Activated CD4-positive, alpha-beta T cell treated with anti-CD3 and anti-CD28 coated beads for 36 hours (primary cell): ENCODE measurements around the gene CD79A. TPM values are rescaled to one million over a fixed set of nuclear protein-coding genes. Genes with fewer than 3 reads are reported as not detected.

ENCODE experiments used
- ATAC-seq: fragments of 200-7000 bp; cut with Tn5 transposase; one replicate; pipeline ENCODE4 v1.10.0; 2021; ENCODE audit warnings: mild to moderate bottlenecking, moderate library complexity
- CTCF ChIA-PET: fragments of 350-600 bp; sonication (Branson Sonifier 250); formaldehyde crosslinking; loops from one replicate; lab custom pipeline; 2021; ENCODE audit warnings: antibody characterized with exemption; lab: Charles Lee
- POLR2A ChIA-PET: fragments of 350-600 bp; sonication (Branson Sonifier 250); formaldehyde crosslinking; loops from one replicate; lab custom pipeline; 2021; ENCODE audit warnings: antibody characterized with exemption, inconsistent platforms; lab: Charles Lee
- DNase-seq: peaks from one replicate; pipeline ENCODE4 v3.0.0-alpha.2; 2020
- H3K27ac Mint-ChIP-seq: one replicate; pipeline ENCODE4 v1.8.0; 2021; ENCODE audit warnings: mixed read lengths
- H3K27me3 Mint-ChIP-seq: one replicate; pipeline ENCODE4 v1.8.0; 2021; ENCODE audit warnings: mixed read lengths
- H3K36me3 Mint-ChIP-seq: one replicate; pipeline ENCODE4 v1.8.0; 2021; ENCODE audit warnings: low read depth, mixed read lengths
- H3K4me1 Mint-ChIP-seq: one replicate; pipeline ENCODE4 v1.8.0; 2021; ENCODE audit warnings: mixed read lengths
- H3K4me3 Mint-ChIP-seq: one replicate; pipeline ENCODE4 v1.8.0; 2021; ENCODE audit warnings: mild to moderate bottlenecking, moderate library complexity, mixed read lengths
- H3K9me3 Mint-ChIP-seq: one replicate; pipeline ENCODE4 v1.8.0; 2021; ENCODE audit warnings: low read depth, mixed read lengths
- intact Hi-C, 2 experiments: fragments of 100-400 bp; cut with DNase I in 1 of 2; cut with micrococcal nuclease in 1 of 2; formaldehyde crosslinking; loops; one replicate each; pipeline versions ENCODE4 v1.14.2 to v1.15.1; 2022 to 2024; cut with DNase I, micrococcal nuclease
- microRNA-seq: library from miRNA; unstranded; fragments of <30 nt; microRNA quantifications from one replicate; pipeline ENCODE4 v1.2.0, GENCODE V29; 2021; ENCODE audit warnings: borderline replicate concordance
- total RNA-seq, 2 experiments: library from RNA; stranded (reverse); gene quantifications; one replicate each; pipeline ENCODE4 v1.2.3, GENCODE V29; 2021

The CD79A gene
- total RNA-seq, 2 experiments from 2014 or later: 4.0 to 4.1 TPM

- intact Hi-C loops: loop anchor here (2.0 to 5.0 kb wide), 3 partner anchors 13 to 41 kb away; no protein-coding TSS in a partner anchor
- Mint-ChIP-seq H3K4me1 (peaks cover 20% of the 10 kb centered on the region), H3K4me3 (peak within 1 kb of the TSS; percentile 77), H3K36me3 (no peaks in the 10 kb centered on the region), H3K27ac (peak within 1 kb of the TSS; percentile 81), H3K27me3 (peaks cover 1% of the 10 kb centered on the region), H3K9me3 (no peaks in the 10 kb centered on the region)
- peak; percentile 56 for DNase-seq
- ATAC-seq: peak; percentile 54
- ChIA-PET CTCF (interaction anchor here (0.6 to 1.5 kb wide), 4 partner anchors 14 to 56 kb away, joined by 3 to 4 read pairs (median 3); no protein-coding TSS in a partner anchor), POLR2A (no interaction called here)
Observed at GRCh38 chr19:41928221-41928683, 51.2 kb downstream of the CD79A start, which contains the start of gene ERFL. TSS of gene ERFL (minus strand) at chr19:41928449. CDS start at chr19:41912919, 15,530 bp downstream.

GRCh38 chr19:41928754-41929535, 51.9 kb downstream of the CD79A start:
- H3K4me3 Mint-ChIP-seq: peak overlapping the region; percentile 77
- no peaks in the 10 kb centered on the region for H3K9me3 Mint-ChIP-seq
- DNase-seq (peak; percentile 56), ATAC-seq (peak; percentile 76)
- intact Hi-C loops: loop anchor here (2.0 to 5.0 kb wide), 3 partner anchors 14 to 42 kb away; no protein-coding TSS in a partner anchor
- no peaks in the 10 kb centered on the region for H3K27me3 Mint-ChIP-seq
- POLR2A ChIA-PET: no interaction called here
- no peaks in the 10 kb centered on the region for H3K36me3 Mint-ChIP-seq
- H3K27ac Mint-ChIP-seq: peak overlapping the region; percentile 81
- CTCF ChIA-PET: interaction anchor here (1.0 to 1.5 kb wide), 3 partner anchors 14 to 42 kb away, joined by 3 to 4 read pairs (median 3); no protein-coding TSS in a partner anchor
- H3K4me1 Mint-ChIP-seq: peaks cover 24% of the 10 kb centered on the region

DNA sequence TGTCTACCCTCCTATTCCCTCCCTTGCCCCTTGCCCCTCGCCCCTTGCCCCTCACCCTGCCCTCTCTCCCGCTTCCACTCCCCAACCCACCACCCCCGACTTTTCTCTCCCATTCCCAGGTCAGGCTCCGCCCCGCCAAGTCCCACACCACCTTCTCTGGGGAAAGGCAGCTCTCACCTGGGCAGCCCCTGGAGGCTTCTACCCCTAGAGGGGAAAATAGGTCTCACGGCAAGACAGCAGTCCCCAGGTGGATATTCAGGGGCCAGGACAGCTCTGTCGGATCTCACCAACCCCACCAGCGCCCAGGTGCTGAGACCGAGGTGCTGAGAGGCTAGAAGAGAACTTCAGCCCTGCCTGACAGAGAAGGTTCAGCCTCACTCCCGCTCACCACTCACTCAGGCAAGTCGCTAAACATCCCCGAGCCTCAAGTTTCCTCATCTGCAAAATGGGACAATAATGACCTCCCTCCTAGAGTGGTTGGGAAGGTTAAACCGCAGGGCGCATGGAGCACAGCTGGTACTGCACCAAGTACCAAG, 52.5 kb downstream of the CD79A start:
- Mint-ChIP-seq H3K27me3 (no peaks in the 10 kb centered on the region), H3K36me3 (no peaks in the 10 kb centered on the region), H3K9me3 (no peaks in the 10 kb centered on the region), H3K4me1 (peaks cover 28% of the 10 kb centered on the region), H3K27ac (no peak overlapping the region), H3K4me3 (peak overlapping the region; percentile 77)
- DNase-seq: peak; percentile 9
- no peak for ATAC-seq
- ChIA-PET POLR2A (no interaction called here), CTCF (interaction anchor here (1.1 to 1.7 kb wide), 5 partner anchors 13 to 43 kb away, joined by 3 to 8 read pairs (median 3); no protein-coding TSS in a partner anchor)
- intact Hi-C loops: loop anchor here (2.0 to 5.0 kb wide), 3 partner anchors 15 to 43 kb away; no protein-coding TSS in a partner anchor

GRCh38 chr19:41930322-41930722, 53.2 kb downstream of the CD79A start:
- ATAC-seq: no peak
- intact Hi-C loops: no loop called here
- H3K4me1 Mint-ChIP-seq: peaks cover 35% of the 10 kb centered on the region

More at GRCh38 chr19:41930322-41930722, 53.2 kb downstream of the CD79A start:
- no peak for DNase-seq
- no peak overlapping the region for H3K4me3 Mint-ChIP-seq
- no peaks in the 10 kb centered on the region for H3K9me3 Mint-ChIP-seq
- CTCF ChIA-PET: interaction anchor here (1.1 to 1.7 kb wide), 5 partner anchors 12 to 44 kb away, joined by 3 to 8 read pairs (median 3); no protein-coding TSS in a partner anchor
- POLR2A ChIA-PET: no interaction called here
- H3K27ac Mint-ChIP-seq: no peak overlapping the region
- no peaks in the 10 kb centered on the region for H3K36me3 Mint-ChIP-seq
- H3K27me3 Mint-ChIP-seq: peaks cover 2% of the 10 kb centered on the region

Small RNA genes within 50 kb of the gene (microRNA-seq; reads per million reads assigned to microRNA genes)
- gene MIR6797: 3.2 reads per million

Other genes with a start within 250 kb of the CD79A start
- not detected for gene CEACAM7, start 189.0 kb upstream of the CD79A start, total RNA-seq
- not detected for gene CEACAM5, start 168.7 kb upstream of the CD79A start, total RNA-seq
- not detected for gene CEACAM6, start 121.7 kb upstream of the CD79A start, total RNA-seq
- not detected for gene CEACAM3, start 80.7 kb upstream of the CD79A start, total RNA-seq
- gene LYPD4, start 32.6 kb upstream of the CD79A start, total RNA-seq: not detected
- not detected for gene DMRTC2, start 32.2 kb upstream of the CD79A start, total RNA-seq
- gene RPS19, start 17.0 kb upstream of the CD79A start, total RNA-seq: 1,000 to 10,000 TPM; 2,342 to 3,204 TPM
- 100 to 1,000 TPM; 231 to 276 TPM for gene ARHGEF1, start 5.9 kb downstream of the CD79A start, total RNA-seq
- gene ERFL, start 51.2 kb downstream of the CD79A start, total RNA-seq: 1 to 10 TPM; 1.7 to 1.9 TPM
- gene RABAC1, start 82.0 kb downstream of the CD79A start, total RNA-seq: 10 to 100 TPM; 35.3 to 49.7 TPM
- 1 to 10 TPM; 1.8 TPM for gene ATP1A3, start 117.0 kb downstream of the CD79A start, total RNA-seq
- gene GRIK5, start 192.9 kb downstream of the CD79A start, total RNA-seq: 1 to 10 TPM; 1.6 to 1.7 TPM
- gene ZNF574, start 198.9 kb downstream of the CD79A start, total RNA-seq: 10 to 100 TPM; 10.7 to 14.8 TPM